Daoy (cell line): ENCODE measurements around the gene SASH1. TPM values are rescaled to one million over a fixed set of nuclear protein-coding genes. Genes with fewer than 3 reads are reported as not detected.

ENCODE experiments used
- DNase-seq: peaks from one replicate; pipeline ENCODE4 v3.0.0-alpha.2; 2015; ENCODE audit warnings: low read depth
- total RNA-seq: library from RNA; depleted of rRNA; stranded (reverse); fragments of >200 nt; shearing (Covaris generic); gene quantifications from 2 replicates; pipeline ENCODE4 v1.2.3, GENCODE V29; 2014

SASH1 gene
- total RNA-seq, 1 experiment from 2014 or later: 12.4 TPM

DNA sequence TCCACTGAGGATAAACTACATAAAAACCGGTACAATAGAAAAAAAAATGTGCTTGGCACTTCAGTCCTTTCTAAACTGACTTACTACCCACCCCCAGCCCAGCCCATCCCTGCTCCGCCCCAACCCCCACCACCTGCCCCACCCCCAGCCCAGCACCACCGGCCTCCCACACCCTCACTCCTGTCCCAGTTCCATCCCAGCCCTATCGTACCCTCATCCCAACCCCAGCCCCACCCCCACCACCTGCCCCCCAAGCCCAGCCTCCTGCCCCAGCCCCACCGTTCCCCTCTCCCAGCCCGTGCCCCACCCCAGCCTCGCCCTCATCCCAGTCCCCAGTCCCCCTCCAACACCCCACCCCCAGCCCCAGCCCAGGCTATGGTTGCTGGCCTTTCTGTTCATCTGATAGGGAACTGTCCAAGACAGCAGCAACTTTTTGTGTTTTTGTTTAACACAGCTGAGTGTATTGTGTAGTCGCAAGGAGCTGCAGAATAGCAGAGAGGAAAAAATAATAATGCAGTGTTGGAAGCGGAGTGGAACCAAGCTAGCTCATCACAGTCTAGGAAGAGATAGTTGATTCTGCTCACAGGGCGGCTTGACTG is 61.9 kb downstream of the SASH1 start:
- DNase-seq: no peak

DNA sequence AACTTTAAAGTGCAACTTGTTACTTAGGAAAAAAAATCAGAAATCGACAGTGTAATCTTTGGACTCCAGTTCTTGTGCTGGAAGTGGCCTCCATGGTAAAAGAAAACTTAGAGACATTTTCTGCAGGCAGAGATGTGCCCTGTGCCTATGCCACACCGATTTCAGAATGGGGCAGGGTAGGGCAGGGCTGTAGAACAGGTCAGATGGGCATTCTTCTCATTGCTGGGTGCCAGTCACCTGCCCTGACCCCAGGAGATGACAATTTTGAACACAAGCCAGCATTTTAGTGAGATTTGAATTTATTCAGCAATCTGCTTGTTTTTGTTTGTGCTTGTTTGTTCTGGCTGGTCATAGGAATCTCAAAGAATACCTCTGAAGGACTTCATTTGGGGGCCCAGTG is 63.3 kb downstream of the SASH1 start:
- DNase-seq: no peak

DNA sequence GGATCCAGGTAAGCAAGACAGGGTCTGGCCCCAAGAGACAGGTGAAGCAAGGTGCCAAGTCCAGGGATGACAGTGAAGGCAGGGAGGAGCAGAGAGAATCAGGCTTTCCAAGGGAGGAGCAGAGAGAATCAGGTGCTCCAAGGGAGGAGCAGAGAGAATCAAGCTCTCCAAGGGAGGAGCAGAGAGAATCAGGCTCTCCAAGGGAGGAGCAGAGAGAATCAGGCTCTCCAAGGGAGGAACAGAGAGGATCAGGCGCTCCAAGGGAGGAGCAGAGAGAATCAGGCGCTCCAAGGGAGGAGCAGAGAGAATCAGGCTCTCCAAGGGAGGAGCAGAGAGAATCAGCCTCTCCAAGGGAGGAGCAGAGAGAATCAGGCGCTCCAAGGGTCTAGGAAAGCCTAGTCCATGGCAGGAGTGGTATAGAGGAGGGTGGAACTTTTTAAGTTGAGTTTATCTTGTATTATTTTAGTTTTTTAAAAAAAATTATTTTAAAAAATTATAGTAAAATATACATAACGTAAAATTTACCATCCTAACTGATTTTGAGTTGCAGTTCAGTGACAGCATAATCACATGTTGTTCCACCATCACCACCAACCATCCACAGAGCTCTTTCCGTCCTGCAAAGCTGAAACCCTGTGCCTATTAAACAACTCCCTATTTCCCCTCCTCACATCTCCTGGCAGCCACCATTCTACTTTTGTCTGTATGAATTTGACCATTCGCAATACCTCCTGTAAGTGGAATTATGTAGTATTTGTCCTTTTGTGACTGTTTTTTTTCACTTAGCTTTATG is 64.1 kb downstream of the SASH1 start:
- no peak for DNase-seq

DNA sequence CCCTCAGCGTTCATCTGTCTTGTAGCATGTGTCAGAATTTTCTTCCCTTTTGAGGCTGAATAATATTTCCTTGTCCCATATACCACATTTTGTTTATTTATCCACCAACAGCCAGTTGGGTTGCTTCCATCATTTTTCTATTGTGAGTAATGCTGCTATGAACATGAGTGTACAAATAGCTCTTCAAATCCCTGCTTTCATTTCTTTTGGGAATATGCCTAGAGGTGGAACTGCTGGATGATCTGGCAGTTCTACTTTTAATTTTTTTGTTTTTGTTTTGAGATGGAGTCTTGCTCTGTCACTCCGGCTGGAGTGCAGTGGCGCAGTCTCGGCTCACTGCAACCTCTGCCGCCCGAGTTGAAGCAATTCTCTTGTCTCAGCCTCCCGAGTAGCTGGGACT is 64.7 kb downstream of the SASH1 start:
- DNase-seq: peak; percentile 79

DNA sequence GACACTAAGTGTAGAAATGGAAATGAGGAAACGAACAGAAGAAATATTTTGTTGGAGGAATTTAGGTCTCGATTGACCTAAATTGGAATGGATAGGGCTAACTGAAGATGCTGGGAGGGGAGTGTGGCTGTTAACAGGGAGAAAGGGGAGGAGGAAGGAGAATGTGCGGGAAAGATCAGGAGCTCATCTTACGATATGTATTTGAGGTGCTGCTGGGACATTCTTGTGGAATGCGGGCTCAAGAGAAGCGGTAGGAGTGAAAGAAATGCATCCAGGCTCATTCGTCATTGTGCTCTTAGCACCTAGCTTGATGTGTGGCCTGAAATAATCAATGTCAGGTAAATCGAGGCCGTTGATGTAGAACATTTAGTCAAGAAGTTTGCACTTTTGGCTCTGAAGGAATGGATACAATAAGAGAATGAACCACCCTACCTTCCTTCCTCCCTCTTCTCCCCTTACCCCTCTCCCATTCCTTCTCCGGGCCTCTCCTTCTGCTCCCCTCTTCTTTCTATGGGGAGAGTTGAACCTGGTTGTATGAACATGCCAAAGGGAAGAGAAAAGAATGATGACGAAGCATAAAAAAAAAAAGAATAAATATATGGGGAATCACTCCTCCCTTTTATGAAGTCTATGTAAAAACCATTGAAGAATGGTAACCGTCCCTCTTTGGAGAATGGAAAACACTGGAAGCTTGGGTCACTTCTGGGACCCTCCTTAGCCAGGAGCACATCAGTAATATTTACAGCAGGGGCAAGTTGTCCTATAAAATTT is 70.9 kb downstream of the SASH1 start:
- DNase-seq: no peak

DNA sequence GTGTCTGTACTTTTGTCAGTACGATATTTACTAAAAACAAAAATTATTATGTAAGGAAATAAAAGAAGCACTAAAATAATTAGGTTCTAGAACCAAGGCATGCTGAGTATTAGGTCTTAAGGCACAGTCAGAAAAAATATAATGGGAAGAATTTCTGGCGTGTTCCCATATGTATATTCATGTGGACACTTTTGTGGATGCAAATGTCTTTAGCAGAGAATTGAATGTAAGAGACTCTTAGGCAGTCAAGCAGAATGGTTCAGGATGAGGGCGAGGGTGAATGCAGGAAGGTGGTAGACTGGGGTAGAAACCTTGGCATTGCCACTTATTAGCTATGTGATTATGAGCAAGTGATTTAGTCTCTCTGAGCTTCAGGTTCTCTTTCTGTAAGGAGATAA is 71.5 kb downstream of the SASH1 start:
- DNase-seq: no peak

DNA sequence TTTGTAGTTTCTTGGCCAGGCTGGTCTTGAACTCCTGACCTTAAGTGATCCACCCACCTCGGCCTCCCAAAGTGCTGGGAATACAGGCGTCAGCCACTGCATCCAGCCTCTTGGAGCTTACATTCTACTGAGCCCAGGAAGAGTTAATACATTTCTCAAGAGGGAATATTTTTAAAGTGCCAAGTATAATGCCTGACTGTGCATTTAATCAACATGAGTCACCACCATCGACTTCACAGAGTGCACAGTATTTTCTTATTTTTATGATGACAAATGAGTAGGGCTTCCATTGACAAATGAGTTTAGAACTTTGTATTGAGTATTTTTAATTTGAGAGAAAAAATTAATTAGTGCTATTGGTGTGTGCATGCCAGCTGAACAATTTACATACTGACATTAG is 72.2 kb downstream of the SASH1 start:
- peak; percentile 57 for DNase-seq

DNA sequence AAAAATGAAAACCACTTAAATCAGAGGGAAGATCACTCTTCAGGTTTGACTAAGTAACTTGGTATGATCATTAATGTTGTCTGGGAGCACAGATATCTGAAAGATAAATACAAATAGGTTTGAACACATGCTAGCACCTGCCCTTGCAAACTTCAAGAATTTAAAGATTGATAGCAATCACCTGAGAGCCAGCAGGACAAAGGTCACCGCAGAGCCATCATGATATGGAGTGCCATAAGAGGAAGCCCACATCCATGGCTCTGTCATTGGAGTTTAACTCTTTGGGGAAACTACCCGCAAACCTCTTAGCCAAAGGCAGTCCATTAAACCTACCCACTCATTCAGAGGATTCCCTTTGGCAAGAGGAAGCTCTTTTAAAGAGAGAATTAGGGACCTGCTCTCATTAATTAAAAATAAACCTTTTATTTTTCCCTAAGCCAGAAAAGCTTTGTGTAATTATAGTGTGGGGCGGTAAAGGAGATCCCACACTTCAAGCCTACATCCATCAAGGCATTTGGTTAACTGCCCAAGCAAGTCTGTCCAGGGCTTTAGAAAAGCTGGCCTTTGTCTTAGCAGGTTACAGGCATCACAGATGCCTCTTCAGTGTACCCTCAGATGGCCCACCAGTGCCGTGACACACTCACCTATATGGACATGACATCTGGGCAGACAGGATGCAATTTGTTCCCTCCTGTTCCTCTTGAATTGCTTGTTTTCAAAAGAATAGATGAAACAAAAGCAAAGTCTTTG is 73.0 kb downstream of the SASH1 start:
- no peak for DNase-seq

DNA sequence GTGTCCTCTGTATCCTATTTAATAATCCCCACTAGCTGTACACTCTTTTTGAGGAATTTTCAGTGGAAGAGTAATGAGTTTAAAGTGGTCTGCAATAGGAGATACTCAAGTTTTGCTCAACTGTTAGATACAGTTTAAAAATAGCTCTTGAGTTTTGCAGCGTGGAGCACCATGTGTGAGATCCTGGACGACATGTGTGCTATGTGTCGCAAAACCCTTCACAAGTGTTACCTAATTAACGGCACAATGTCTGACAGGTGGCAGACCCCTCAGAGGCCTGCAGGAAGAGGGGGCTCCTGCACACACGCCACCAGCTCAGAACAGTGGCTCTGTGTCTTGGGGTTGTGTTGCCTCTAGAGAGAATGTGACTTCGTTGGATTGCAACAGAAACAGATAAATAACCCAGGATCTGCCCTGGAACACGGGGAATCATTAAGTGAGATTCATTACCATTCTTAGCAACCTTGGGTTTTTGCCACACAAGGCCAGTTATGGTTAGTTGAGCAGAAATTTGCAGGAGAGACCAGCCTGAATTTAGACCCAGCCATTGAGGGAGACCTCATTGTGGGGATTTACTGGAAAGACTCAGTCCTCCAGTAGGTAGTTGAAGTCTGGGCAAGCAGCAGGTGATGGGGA is 73.8 kb downstream of the SASH1 start:
- DNase-seq: no peak

DNA sequence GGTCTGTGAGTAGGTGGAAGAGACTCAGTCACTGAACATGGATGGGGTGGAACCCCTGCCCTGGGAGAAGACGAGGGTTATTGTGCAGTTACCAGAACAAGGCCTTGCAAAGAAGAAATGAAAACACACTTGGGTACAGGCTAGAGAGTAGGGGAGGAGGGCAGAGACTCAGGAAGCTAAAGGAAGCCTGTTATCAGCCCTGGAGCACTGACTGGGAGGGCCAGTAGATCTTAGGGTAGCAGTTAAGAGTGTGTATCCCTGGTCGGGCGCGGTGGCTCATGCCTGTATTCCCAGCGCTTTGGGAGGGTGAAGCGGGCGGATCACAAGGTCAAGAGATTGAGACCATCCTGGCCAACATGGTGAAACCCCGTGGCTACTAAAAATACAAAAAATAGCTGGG is 74.4 kb downstream of the SASH1 start:
- no peak for DNase-seq

DNA sequence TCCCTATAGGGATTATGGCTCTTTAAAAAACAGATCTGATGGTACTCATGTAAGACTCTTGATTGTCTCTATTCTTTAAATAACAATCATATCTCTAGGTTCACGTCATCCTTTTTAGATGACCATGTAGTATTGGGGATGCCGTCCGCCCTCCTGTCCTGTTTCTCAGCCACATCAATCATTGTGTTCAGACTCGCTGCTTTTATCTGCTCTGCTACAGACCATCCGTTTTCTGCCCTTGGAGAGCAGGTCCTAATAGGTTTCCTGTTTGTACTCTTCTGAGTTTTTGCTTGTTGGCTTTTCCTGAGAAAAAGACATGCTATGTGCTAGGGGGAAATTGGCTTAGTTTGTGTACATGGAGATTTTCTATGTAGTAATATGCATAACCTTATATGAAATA is 76.8 kb downstream of the SASH1 start:
- DNase-seq: no peak

DNA sequence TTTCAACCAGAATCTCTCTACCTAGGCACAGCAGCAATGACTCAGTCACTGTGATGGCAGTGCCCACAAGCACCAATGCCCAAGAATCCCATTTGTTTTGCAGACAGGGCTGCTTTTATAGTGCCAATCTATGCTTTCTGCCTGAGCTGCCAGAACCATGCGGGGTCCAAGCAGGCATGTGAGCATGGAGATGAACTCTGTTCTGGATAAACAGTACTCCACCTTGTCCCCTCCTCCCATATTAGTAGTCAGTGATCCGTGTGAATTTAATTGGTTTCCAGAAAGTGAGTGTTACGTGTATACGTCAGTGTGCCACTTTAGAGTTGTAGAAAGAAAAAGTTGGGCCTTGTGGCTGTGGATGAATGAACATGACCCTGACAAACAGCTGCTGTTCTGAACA is 79.4 kb downstream of the SASH1 start:
- DNase-seq: peak; percentile 32

DNA sequence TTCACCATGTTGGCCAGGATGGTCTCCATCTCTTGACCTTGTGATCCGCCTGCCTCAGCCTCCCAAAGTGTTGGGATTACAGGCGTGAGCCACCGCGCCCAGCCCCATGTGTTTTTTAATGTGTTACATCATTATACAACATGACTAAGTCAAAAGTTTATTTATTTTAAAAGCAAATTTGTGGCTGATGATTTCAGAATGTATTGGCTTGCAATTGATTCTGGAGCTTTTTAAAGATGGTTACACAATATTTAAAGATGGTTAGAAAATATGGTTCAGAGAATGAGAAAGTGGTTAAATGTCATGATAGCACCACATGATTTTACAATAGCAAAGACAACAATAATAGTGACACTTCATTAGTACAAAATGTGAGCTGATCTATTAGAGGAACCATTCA is 80.5 kb downstream of the SASH1 start:
- no peak for DNase-seq

DNA sequence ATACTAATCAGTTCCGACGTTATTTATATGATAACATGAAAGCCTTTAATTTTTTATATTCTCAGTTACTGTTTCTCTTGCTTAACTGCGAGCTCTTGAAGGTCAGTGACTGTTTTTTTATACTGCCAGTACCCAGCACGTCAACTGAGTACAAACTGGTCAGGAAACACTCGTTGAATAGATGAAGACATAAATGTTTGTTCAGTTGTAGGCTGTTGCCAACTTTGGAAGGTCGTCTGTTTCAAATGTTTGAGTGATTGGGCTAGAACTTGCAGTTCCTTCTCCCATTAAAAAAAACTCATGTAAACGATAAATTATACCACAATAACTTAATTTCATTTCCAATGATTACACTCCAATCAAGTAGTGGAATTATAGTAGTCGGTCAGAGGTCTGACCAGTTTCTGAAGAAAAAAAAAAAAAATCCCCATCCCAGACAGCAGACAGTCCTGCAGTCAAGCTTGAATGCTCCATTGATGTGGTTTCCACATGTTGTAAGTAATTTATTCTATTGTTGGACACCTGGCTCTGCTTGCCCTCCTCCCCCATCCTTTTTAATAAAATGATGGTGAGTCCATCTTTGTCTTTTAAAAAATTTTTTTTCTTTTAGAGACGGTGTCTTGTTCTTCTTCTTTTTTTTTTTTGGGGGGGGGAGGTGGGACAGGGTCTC is 81.1 kb downstream of the SASH1 start:
- no peak for DNase-seq

DNA sequence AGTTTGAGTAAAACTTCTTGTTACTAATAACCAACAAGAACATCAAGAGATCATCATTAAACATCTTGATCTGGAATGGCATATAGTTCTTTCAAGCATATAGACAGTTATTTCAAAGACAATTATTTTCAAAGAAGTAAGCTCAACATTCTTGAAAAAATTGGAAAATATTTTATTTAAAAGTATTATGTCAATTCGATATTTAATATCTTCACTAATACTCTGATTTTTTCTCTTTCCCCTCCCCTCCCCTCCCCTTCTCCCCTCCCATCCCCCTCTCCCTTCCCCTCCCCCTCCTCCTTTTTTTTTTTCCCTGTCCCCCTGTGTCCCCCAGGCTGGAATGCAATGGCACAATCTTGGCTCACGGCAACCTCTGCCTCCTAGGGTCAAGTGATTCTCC is 82.8 kb downstream of the SASH1 start:
- no peak for DNase-seq

DNA sequence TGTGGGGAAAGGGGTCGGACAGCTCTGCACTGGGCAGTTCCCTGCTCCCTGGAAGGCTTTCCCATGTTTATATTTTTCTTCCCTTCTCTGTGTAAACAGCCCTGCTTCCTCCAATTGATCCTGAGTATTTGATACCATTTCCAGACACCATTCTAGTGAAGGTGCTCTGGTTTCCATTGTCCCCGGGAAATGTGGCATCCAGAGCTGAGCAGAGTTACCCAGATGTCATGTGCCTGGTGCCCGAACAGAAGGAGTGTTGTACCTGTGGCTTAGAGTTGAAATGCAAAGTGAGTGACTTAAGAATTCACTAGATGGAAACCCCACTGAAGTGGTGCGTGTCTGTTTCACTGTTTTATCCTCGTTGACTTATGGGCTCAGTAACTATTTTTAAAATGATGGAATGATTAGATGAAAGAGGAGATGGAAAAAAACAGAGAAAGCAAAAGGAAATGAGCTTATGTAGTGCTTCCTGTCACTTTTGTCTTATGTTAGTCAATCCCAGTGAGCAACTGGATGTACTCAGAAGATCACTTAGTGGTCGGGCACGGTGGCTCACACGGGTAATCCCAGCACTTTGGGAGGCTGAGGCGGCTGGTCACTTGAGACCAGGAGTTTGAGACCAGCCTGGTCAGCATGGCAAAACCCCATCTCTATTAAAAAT is 83.8 kb downstream of the SASH1 start:
- DNase-seq: no peak

DNA sequence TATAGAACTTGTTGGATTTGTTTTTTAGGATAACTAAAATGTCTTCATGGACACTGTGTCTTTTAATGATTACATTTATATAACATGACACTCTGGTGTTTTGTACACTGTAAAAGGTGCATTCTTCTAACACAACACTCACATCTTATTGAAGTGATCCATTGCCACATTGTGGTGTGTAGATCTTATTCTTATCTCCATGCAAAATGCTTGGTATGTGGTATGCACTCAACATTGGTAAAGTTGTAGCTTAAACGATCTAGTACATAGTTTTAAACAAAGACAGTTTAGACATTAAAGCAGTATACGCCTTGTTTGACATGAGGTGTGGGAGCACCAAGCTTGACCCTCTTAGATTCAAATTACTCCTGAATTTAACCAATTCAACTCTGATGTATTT is 84.7 kb downstream of the SASH1 start:
- DNase-seq: no peak

DNA sequence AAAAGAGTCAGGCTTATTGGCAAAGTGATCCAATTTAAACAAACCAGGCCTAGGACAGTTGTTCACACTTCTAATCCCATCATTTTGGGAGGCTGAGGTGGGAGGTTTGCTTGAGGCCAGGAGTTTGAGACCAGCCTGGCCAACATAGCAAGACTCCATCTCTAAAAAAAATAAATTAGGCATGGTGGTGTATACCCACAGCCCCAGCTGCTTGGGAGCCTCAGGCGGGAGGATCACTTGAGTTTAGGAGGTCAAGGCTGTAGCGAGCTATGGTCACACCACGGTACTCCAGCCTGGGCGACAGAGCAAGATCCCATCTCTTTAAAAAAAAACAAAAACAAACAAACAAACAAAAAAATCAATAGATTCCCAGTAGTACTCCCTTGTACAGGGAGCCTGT is 86.8 kb downstream of the SASH1 start:
- DNase-seq: no peak

DNA sequence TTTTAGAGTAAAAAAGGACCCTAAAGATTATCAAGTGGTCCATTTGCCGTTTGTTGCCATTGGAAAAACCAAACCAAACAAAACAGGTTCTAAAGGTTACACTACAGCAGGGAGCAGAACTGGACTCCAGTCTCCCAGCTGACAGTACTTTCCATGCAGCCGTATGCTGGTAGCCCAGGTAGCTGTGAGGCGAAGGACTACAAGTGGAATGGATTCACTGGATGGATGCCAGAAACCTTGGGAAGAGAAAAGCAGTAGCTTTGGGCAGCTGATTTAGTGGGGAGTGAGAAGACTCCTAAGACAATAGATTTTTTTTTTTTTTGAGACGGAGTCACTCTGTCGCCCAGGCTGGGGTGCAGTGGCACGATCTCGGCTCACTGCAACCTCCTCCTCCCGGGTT is 88.3 kb downstream of the SASH1 start:
- DNase-seq: no peak

DNA sequence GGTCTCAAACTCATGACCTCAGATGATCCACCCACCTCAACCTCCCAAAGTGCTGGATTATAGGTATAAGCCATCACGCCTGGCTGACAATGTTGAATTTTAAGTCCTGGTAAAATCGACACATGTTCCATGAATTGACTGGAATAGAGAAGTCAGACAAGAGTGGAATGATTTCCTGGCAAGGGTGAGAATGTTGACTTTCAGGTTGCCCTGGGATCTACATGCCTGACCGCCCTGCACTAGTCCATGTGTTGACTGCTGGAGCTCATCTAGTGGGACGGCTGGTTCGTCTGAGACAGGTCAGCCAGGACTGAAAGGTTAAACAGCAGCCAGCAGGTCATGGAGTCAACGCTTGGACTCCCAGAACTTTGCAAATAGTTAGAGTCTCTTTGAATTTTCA is 88.8 kb downstream of the SASH1 start:
- no peak for DNase-seq

DNA sequence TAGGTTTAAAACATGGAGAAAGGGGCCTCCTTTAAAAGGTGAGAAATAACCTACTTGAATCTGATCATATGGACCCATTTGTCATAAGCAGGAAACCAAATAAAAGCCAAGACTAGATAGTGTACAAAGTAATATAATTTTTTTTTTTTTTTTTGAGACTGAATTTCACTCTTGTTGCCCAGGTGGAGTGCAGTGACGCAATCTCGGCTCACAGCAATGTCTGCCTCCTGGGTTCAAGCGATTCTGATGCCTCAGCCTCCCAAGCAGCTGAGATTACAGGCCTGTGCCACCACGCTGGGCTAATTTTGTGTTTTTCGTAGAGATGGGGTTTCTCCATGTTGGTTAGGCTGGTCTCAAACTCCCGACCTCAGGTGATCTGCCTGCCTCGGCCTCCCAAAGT is 89.2 kb downstream of the SASH1 start:
- no peak for DNase-seq
